HAP-1 (cell line): ENCODE results near the gene OR4D9.

Source experiments
- DNase-seq, 2 experiments: peaks; one replicate each; pipeline ENCODE4 v3.0.0-alpha.2; 2016 to 2020; ENCODE audit warnings: low spot score in 2 of 2
- H3K27me3 ChIP-seq: fragments of 250-450 bp; sonication (Bioruptor Pico); 2 replicates; pipeline ENCODE4 v1.5.1; 2020; ENCODE audit warnings: low read depth, mild to moderate bottlenecking, moderate library complexity
- H3K36me3 ChIP-seq: fragments of 250-450 bp; sonication (Bioruptor Pico); replicated peaks from 2 replicates; pipeline ENCODE4 v1.5.1; 2020; ENCODE audit warnings: mild to moderate bottlenecking
- H3K4me1 ChIP-seq: fragments of 250-450 bp; sonication (Bioruptor Pico); 2 replicates; pipeline ENCODE4 v1.5.1; 2020; ENCODE audit warnings: mild to moderate bottlenecking
- H3K4me3 ChIP-seq: fragments of 250-450 bp; sonication (Bioruptor Pico); 2 replicates; pipeline ENCODE4 v1.5.1; 2020; ENCODE audit warnings: mild to moderate bottlenecking, moderate library complexity
- H3K9me3 ChIP-seq: fragments of 250-450 bp; sonication (Bioruptor Pico); 2 replicates; pipeline ENCODE4 v1.5.1; 2020; ENCODE audit warnings: mild to moderate bottlenecking, moderate library complexity
- in situ Hi-C: fragments of 300-500 bp; cut with MboI; formaldehyde crosslinking; loops from 3 replicates; pipeline ENCODE4 v1.14.3; 2020; ENCODE audit warnings: low sequenced_read_pairs, inconsistent platforms, mixed read lengths

OR4D9 gene

DNA sequence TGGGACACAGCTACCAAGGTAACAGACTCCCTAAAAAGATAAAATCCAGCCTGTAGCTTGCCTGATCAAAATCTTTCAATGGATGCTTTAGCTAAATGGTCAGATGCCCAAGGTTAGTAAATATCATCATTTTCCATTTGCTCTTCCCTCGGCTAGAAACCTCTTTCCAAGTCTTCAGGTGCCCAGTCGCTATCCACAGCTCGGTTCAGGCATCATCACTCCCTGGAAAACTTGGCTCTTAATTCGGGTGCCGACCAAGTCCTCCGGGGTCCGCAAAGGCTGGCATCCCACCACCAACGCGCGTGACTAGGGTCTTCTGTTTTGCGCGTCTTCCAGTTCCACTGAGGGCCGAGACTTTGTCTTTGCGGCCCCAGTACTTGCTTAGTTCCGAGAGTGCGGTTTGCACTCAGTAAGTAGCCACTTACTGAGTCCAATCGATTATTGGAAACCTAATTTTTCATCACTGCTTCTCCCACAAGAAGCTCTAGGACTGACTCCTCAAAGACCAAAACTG, 44.3 kb downstream of the OR4D9 start:
- H3K36me3 ChIP-seq: no peaks in the 10 kb centered on the region
- in situ Hi-C loops: loop anchor here (25.0 kb wide), 2 partner anchors 207 to 557 kb away; partner anchors contain the start of gene STX3

GRCh38 chr11:59556115-59556916, 45.0 kb downstream of the OR4D9 start:
- peak; percentile 85 to 89 for DNase-seq
- in situ Hi-C loops: loop anchor here (25.0 kb wide), 2 partner anchors 206 to 556 kb away; partner anchors contain the start of gene STX3
- H3K36me3 ChIP-seq: no peaks in the 10 kb centered on the region
- H3K4me3 ChIP-seq: peak overlapping the region; percentile 34
- no peaks in the 10 kb centered on the region for H3K9me3 ChIP-seq
- H3K27me3 ChIP-seq: no peaks in the 10 kb centered on the region
- H3K4me1 ChIP-seq: peaks cover 23% of the 10 kb centered on the region

More for the DNA sequence above, 44.3 kb downstream of the OR4D9 start:
- Histone ChIP-seq H3K4me1 (peaks cover 20% of the 10 kb centered on the region), H3K4me3 (peak overlapping the region; percentile 34), H3K27me3 (no peaks in the 10 kb centered on the region), H3K9me3 (no peaks in the 10 kb centered on the region)
- DNase-seq: no peak

GRCh38 chr11:59556917-59557348, 45.6 kb downstream of the OR4D9 start:
- DNase-seq: peak; percentile 29 to 51
- H3K4me3 ChIP-seq: peak overlapping the region; percentile 34
- H3K27me3 ChIP-seq: no peaks in the 10 kb centered on the region
- H3K36me3 ChIP-seq: no peaks in the 10 kb centered on the region
- no peaks in the 10 kb centered on the region for H3K9me3 ChIP-seq
- H3K4me1 ChIP-seq: peaks cover 23% of the 10 kb centered on the region
- in situ Hi-C loops: loop anchor here (25.0 kb wide), 2 partner anchors 205 to 555 kb away; partner anchors contain the start of gene STX3

DNA sequence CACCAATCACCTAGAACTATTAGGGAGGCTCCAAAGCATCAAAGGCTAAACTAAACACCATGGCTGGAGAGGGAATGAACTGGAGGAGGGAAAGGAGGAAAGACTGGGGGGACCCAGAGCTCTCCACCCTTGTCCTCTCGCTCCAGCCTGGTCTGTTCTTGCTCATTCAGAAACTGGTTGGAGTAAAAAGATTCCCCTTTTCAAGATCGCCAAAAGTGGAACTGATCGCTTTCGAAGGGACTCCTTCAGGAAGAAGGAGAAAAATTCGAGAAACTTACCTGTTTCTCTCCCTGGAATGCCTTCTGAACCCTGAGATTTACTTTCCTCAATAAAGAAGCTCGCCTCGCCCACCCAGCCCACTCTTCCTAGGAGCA, 46.9 kb downstream of the OR4D9 start:
- in situ Hi-C loops: loop anchor here (25.0 kb wide), 2 partner anchors 204 to 554 kb away; partner anchors contain the start of gene STX3
- Histone ChIP-seq H3K4me1 (peaks cover 23% of the 10 kb centered on the region), H3K27me3 (no peaks in the 10 kb centered on the region), H3K9me3 (no peaks in the 10 kb centered on the region), H3K4me3 (no peak overlapping the region; the same call in 1 of the 2 replicates), H3K36me3 (no peaks in the 10 kb centered on the region)
- DNase-seq: no peak

DNA sequence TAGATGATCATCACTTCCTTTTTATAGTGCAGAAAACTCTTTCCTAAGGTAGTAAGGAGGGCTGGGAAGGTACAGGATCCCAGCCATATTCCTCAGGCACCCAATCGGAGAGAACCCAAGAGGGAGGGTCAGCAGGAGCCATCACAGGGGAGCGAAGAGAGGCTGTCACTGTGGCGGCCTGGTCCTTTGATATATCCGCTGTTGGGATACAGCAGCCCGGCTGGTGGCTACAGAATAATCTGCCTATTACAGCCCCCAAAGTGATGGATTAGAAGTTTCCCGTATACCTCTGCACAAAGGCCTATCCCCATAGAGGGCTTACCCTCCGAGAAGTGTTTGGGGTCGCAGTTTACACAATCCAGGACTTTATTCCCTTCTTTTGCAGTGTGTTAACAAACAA, 48.5 kb downstream of the OR4D9 start:
- Histone ChIP-seq H3K9me3 (no peaks in the 10 kb centered on the region), H3K4me1 (peaks cover 23% of the 10 kb centered on the region), H3K4me3 (peak overlapping the region; percentile 74), H3K36me3 (no peaks in the 10 kb centered on the region), H3K27me3 (no peaks in the 10 kb centered on the region)
- peak; percentile 20 to 59 for DNase-seq
- in situ Hi-C loops: loop anchor here (10.0 to 25.0 kb wide), 3 partner anchors 105 to 552 kb away; partner anchors contain the start of genes PATL1 and STX3

- DNase-seq: peak; percentile 81 to 87
- H3K4me1 ChIP-seq: peaks cover 23% of the 10 kb centered on the region
- no peaks in the 10 kb centered on the region for H3K9me3 ChIP-seq
- H3K4me3 ChIP-seq: peak overlapping the region; percentile 74
- no peaks in the 10 kb centered on the region for H3K27me3 ChIP-seq
- no peaks in the 10 kb centered on the region for H3K36me3 ChIP-seq
- in situ Hi-C loops: loop anchor here (10.0 to 25.0 kb wide), 3 partner anchors 105 to 552 kb away; partner anchors contain the start of genes PATL1 and STX3
Observed at GRCh38 chr11:59560290-59560701, 49.0 kb downstream of the OR4D9 start.

DNA sequence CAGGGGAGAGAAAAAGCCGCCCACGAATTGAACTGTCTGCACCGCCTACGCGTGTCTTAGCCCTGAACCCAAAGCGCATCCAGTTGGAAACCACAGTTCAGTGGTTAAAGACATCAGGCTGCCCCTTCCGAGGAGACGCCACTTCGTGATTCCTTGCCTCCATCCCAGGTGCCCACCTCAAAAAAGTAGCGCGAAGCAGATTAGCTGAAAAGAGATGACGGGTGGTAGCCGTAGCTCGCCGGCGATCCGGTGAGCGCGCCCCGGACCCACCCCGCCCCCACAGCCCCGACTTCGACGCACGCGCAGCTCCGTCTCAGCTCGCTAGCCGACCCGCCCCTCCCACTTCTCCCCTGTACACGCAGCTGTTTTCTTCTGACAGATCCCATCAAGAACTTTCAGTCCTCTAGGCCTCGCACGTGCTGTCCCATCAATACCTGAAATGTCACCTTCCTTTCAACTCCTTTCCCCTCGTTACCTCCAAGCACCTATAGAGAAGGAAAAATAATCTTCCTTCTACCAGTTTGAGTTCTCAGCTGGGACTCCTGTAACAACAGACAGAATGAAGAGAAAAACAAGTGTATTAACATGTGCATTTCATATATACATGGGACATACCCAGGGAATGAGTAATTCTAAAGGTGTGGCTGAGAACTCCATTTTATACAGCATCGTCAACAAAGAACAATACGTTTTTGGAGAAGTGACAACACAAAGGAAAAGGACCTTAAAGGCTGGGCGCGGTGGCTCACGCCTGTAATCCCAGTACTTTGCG, 49.5 kb downstream of the OR4D9 start:
- no peaks in the 10 kb centered on the region for H3K36me3 ChIP-seq
- H3K4me3 ChIP-seq: peak overlapping the region; percentile 74
- H3K9me3 ChIP-seq: no peaks in the 10 kb centered on the region
- in situ Hi-C loops: loop anchor here (10.0 to 25.0 kb wide), 3 partner anchors 104 to 551 kb away; partner anchors contain the start of genes PATL1 and STX3
- H3K4me1 ChIP-seq: peaks cover 18% of the 10 kb centered on the region
- no peaks in the 10 kb centered on the region for H3K27me3 ChIP-seq
- DNase-seq: peak; percentile 82 to 94

GRCh38 chr11:59562292-59562691, 51.0 kb downstream of the OR4D9 start:
- DNase-seq: no peak

More at GRCh38 chr11:59562292-59562691, 51.0 kb downstream of the OR4D9 start:
- Histone ChIP-seq H3K4me1 (peaks cover 14% of the 10 kb centered on the region), H3K36me3 (no peaks in the 10 kb centered on the region), H3K9me3 (no peaks in the 10 kb centered on the region), H3K4me3 (no peak overlapping the region), H3K27me3 (no peaks in the 10 kb centered on the region)
- in situ Hi-C loops: loop anchor here (10.0 to 25.0 kb wide), 3 partner anchors 103 to 550 kb away; partner anchors contain the start of genes PATL1 and STX3
